Endometrial microvascular endothelial cells (primary cell): ENCODE results near the gene CHPF2. TPM values are rescaled to one million over a fixed set of nuclear protein-coding genes. Genes with fewer than 3 reads are reported as not detected.

ENCODE experiments used
- in situ Hi-C: cut with HindIII; loops from 2 replicates; pipeline ENCODE4 v1.10.0; 2017; ENCODE audit warnings: low sequenced_read_pairs, low pct_unique_long_range_greater_than_20kb; ENCODE audit errors: inconsistent ontology term
- total RNA-seq: library from RNA; depleted of rRNA; stranded (reverse); fragments of >200 nt; gene quantifications from one replicate; pipeline ENCODE4 v1.2.3, GENCODE V29; 2015; ENCODE audit errors: inconsistent ontology term

Gene CHPF2
- total RNA-seq, 1 donor from 2014 or later = 70.0 TPM

DNA sequence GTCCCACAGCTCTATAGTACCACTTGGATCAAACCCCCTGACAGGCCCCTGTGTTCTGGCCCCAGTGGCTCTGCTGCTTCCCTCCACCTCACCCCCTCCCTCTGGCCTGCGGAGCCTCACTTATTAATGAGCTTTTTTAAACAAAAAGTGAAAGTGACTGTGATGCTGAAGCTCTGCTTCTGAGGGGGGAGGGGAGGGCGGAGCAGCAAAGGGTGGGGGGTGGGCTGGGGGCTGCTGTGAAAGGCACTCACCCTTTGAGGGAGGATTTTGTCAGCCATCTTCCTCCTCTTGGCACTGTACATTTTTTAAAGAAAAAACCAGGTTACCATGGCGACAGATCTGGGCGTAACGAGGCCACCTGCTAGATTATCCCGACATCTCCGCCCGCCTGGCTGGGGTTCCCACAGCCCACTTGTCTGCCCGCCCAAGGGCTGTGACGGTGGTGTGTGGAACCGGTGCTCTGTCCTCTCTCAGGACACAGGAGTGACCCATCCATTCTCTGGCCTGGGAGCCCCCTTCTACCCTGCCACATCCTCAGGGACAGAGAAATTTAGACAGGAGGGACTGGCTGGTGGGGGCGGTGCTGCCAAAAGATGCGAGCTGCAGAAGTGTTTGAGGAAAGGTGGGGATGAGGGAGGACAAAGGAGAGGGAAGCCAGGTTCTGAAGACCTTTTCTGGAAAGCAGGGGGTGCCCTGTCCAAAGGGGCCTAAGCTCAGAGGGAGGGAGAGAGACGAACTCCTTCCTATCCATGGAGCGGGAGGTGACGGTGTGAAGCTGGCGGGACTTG, 11.3 kb downstream of the CHPF2 start:
- in situ Hi-C loops = no loop called here

- in situ Hi-C loops = no loop called here
Measured at GRCh38 chr7:151244196-151244840, 12.0 kb downstream of the CHPF2 start.

DNA sequence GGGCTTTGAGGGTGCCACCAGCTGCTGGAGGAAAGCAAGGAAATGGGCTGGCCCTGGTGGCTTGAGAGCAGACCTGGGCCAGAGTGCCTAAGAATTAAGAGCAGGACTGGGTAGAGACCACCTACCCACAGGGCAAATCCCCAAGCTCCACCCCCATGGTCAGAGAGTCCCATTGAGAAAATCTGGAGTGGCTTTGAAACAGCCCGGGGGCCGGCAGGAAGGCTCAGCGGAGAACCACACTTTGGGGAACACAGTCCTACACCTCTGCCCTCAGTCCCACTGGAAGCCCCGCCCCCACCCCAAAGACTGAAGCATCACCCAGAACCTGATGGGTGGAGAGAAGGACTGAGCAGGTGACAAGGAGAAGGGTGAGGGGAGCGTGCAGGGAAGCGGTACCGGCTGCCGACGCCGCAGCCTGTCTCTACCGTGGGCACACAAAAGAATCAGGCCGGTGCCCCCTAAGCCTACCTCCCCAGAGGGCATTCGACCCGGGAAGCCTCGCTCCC, 12.6 kb downstream of the CHPF2 start:
- in situ Hi-C loops = no loop called here

- in situ Hi-C loops = no loop called here
Measured at GRCh38 chr7:151245360-151246101, 13.2 kb downstream of the CHPF2 start.

DNA sequence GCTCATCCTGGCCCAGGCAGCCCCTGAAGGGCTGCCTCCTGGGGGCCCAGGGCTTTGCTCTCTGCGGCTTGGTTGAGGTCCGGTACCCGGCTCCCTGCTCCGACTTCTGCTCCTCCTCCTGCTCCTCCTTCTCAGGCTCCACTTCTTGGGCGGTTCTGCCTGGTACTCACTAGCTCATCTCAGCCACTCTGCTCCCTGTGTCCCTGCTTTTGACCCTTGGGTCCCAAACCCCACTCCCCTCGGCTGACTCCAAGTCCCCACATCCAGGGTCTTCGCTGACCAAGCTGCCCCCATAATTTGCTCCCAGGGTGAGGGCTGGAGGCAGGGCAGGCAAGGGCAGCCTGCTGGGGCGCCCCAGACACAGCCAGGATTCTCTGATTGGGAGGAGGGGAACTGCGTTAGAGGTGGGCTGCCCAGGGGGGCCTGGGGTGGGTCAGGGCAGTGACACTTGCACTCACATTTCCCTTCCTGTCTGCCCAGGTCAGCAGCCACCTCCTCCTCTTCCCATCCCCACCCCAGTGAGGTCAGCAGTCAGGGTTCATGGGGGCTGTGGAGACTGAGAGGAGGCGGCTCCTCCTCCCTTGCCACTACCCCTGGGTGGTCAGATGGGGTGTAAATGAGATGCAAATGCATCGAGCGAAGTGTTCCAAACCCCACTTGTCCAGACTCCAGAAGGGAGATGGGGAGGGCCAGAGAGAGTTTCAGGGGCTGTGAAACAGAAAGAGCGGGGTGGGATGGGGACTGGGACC, 14.0 kb downstream of the CHPF2 start:
- in situ Hi-C loops = no loop called here

- in situ Hi-C loops = no loop called here
Measured at GRCh38 chr7:151246851-151247580, 14.7 kb downstream of the CHPF2 start.

DNA sequence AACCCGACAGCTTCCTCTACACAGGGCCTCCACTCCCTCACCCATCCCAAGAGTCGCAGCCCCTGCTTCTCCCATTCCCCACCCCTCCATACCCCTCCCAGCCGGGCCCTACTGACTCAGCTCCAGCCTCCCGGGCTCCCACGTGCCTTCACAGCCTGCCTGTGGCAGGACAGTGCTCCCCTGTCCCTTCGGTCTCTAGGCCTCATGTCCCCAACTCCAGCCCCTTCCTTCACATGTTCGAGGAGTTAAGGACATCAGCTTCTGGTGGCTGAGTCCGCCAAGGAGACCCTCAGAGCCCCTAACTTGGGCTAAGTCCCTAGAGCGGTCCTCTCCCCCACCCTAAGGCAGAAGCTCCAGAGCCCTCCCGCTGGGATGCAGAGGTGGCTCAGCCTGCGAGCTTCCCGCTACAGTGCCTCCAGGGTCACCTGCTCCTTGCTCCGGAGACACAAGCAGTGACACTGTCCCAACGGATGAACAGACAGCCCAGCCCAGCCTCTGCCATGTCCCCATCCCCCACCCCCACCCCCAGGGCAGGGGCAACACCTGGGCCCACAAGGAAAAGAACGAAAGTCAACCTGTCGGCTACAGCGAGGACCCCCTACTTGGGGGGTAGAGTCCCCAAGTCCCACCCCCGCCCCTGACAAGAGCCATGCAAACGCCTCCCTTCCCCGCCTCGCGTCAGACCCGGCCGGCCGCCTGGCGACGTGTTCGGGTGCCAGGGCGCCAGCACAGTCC, 15.5 kb downstream of the CHPF2 start:
- in situ Hi-C loops = no loop called here

DNA sequence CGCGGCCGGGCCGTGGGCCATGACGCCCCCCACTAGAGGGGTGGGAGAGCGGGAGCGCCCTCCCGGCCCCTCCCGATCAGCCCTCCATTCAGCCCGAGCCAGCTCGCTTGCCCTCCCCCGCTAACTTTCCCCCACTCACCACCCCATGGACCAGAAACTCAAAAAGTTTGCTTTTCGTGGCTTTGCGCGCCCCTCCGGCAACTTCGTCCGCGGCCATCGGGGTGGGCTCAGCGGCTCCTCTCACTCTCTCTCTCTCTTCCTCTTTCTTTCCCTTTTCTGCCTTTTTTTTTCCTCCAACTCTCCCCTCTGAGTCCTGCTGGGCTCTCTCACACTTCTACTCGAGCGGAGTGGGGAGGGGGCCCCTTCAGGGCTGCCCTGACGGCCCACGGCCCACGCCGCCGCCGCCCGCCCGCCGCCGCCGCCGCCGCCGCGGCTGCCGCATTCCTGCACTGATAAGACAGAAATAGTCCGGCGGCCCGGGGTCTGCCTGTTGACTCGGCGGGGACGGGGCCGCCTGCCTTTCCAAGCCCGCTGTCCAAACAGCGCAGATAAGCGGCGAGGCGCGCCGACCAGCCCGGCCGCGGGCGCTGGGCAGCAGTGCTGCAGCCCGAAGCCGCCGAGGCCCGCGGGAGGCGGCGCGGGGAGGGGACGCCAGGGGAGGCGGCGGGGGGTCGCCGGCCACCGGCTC, 16.2 kb downstream of the CHPF2 start, which contains the start of gene SMARCD3:
SMARCD3 (minus strand) TSS at position 349 of the 688 bp plus-strand sequence; CDS start at position 217, 132 bp downstream.
- in situ Hi-C loops = no loop called here

DNA sequence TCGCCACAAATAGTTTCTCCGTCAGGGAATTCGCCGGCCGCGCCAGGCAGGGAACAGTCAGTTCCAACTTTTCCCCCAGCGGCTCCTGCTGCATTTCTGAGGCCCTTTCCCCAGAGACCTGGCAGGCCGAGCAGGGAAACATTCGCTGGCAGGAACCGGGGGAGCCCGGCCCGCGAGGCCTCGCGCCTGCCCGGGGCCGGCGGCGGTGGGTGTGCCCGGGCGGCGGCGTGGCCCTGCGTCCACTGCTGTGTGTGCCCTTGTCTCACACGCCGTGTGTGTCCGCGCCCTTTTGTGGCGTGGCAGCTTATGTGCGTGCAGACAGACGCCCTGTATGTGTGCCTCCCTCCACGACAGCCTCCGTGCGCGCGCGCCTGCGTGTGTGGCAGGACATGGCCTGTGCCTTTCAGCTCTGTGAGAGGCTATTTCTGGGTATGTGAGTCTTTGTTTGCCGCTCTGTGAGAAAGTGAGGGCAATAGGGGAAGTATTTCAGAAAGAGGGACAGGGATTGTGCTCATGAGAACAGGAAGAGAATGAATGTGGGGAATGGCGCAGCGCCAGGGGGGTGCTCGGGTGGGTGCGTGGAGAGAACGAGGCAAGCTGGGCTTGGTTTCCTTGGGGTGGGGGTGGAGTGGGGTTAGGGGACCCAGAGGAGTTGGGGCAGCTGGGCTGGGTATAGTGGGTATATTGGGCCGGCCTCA, 16.9 kb downstream of the CHPF2 start:
- in situ Hi-C loops = no loop called here

DNA sequence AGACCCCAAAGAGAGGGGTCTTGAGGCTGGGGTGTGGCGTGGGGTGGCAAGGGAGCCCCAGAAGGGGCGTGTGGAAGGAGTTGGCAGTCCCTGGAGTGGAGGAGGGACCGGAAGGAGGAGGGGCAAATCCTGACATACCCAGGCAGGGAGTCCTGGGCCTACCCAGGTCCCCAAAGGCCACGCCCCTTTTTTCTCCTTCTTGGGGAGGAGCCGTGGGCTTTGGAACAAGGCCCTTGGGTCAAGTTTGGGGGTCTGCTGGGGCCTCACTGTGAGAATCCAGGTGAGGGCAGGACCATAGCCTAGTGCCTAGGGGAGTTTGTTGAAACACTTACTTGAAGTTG, 17.4 kb downstream of the CHPF2 start:
- in situ Hi-C loops = no loop called here

DNA sequence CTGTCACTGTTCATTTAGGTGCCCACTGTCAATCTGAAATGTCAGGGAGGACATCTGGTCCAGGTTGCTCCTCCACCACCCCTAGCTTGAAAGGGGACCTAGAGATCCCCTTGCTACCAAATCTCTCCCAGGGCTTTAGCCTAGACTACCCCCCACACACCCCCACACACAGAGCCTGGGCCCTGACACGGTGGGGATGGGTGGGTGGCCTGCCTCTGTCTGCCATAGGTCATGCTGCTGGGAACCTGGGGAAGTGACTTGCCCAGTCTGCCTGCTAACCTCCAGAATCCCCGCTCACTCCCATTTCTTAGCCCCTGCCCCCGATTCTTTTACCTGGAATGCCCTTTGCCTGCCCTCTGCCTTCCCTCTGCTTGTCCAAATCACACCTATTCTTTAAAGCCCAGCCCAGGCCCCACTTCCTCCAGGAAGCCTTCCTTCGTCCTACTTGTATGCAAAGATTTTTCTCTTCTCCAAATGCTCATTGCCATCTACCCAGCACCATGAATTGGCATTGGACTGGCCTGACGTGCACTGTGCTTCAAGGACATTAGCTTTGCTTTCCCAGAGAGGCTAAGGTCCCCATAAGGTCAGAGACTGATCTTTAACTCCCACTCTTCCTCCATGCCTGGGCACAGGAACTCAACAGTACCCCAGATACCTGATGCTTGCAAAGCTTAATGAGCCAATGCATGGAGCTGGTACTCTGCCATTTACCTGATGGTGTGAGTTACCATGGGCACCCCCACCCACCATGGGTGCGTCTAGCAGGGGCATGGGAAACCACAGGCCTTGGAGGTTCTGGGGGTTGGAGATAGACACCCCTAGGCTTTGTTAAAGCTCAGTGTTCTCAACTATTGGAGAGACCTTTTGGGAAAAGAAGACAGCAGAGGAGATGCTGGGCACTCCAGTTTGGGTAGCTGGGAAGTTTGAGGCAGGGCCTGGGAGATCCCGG, 18.2 kb downstream of the CHPF2 start:
- in situ Hi-C loops = no loop called here

DNA sequence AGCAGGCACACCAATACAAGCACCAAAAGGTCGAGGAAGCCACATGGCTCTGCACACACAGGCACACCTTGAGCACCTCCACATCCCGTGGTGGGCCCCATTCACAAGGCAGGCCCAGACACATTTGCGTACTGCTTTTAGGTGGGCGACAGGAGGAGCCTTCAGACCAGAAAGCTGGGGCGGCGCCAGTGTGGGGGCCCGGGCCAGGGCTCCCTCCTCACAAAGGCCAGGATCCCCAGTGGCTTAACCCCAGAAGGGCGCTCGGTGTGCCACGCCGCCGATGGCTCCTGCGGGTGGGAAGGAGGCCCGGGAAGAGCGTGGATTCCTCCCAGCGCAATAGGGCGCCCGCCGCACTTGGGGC, 19.0 kb downstream of the CHPF2 start:
- in situ Hi-C loops = no loop called here

- in situ Hi-C loops = no loop called here
Measured at GRCh38 chr7:151251689-151252560, 19.6 kb downstream of the CHPF2 start.

DNA sequence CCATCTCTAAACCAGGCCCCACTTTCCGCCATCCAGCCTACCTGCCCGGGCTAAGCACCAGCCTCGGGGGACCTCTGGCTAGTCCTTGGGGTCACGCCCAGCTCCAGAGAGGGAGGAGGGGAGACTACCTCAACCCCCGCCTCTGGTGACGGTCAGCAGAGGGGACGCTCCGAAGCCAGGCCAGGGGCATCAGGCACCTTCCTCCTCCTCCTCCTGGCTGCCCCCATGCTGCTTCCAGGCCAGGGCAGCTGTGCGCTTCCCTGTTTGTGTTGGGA, 20.2 kb downstream of the CHPF2 start:
- in situ Hi-C loops = no loop called here
